ENCODE data around the gene ARHGAP45. TPM values are rescaled to one million over a fixed set of nuclear protein-coding genes. Genes with fewer than 3 reads are reported as not detected.
"Not testable (repeated sequence)": the region's sequence is repeated elsewhere in the genome, so short reads cannot be mapped to it uniquely, and the experiment has no call there.

Gene ARHGAP45
- total and polyA plus RNA-seq, 2 experiments from 2014 or later: 24.7 to 71.8 TPM

DNA sequence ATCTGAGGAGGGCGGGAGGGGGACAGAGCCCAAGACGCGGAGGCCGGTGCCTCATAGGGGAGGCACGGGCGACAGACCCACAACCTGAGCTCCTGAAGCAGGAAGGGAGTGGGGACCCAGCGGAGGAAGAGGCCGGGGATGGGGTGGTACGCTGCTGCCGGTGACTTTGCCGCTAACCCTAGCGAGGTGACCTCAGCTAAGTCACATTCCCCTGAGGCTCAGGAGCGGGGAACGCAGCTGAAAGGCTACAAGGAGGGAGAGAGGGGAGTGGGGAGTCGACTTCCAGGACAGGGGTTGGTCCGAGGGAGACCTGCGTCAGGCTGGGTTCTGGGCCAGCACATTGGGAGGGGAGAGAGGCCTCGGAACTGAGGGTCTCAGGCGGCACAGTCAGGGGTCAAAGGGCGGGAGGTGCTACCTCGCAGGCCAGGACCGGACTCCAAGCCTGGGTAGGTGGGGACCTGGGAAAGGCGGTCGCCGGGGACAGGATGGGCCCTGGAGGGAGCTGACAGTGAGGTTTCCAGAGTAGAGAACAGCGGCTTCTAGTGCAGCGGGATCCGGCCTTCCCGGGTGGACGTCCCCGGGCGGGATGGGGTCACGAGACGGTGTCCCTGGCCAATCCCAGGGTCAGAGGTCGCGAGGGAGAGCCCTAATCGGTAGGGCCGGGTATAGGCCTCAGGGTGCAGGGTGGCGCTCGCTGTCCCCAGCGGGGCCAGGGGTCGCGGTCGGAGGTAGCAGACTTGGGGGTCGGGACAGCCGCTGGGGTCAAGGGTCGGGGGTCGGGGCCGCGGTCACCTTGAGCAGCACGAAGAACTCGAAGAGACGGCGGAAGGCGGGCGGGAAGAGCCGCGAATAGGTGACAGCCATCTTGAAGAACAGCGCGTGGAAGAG is 46.7 kb upstream of the ARHGAP45 start:
- ATAC-seq: no peak
- Histone ChIP-seq H3K27ac (ENCODE audit: low read depth) (peak overlapping the region; percentile 39; the same call in 1 of the 2 replicates), H4K20me1 (replicated peaks; ENCODE audit: insufficient read depth) (peaks cover 15% of the 10 kb centered on the region)

GRCh38 chr19:1020868-1021425 is 46.0 kb upstream of the ARHGAP45 start, which contains the start of gene TMEM259:
Gene TMEM259 (minus strand): TSS chr19:1021123. CDS start chr19:1020996, 127 bp downstream.
- Mint-ChIP-seq H3K27ac (peak within 1 kb of the TSS; percentile 100), H3K9me3 (peaks cover 3% of the 10 kb centered on the region; the same call in 2 of the 3 replicates), H3K4me1 (peaks cover 24% of the 10 kb centered on the region), H3K27me3 (ENCODE audit: insufficient read depth, low read depth, poor library complexity) (peaks cover 18% of the 10 kb centered on the region), H3K36me3 (ENCODE audit: low read depth) (no peaks in the 10 kb centered on the region), H3K4me3 (peak within 1 kb of the TSS; percentile 94)
- no peak for TF ChIP-seq CTCF (conservative IDR thresholded peaks at IDR 0.05; ENCODE audit: low read depth in 2 of 2)
- TF ChIP-seq CREB1 (CRISPR knock-in tag; IDR thresholded peaks at IDR 0.05; ENCODE audit: low read depth): peak; percentile 64; the same call in 1 of the 2 replicates
- peak; percentile 76 for TF ChIP-seq POLR2AphosphoS5 (IDR thresholded peaks at IDR 0.05; ENCODE audit: low read depth)
- ATAC-seq (peak; percentile 54), DNase-seq (ENCODE audit: low spot score) (peak; percentile 98)
- peak within 1 kb of the TSS; percentile 87 for H3K4me2 ChIP-seq
- no peaks in the 10 kb centered on the region for H3K27me3 ChIP-seq (ENCODE audit: insufficient read depth)
- H3K36me3 ChIP-seq (ENCODE audit: insufficient read depth): no peaks in the 10 kb centered on the region
- H3K27ac ChIP-seq (ENCODE audit: low read depth): peak within 1 kb of the TSS; percentile 88
- peaks cover 15% of the 10 kb centered on the region; the same call in 1 of the 2 replicates for H3F3A ChIP-seq (replicated peaks; ENCODE audit: low read depth)
- H2AFZ ChIP-seq: no peak within 1 kb of the TSS
- peaks cover 49% of the 10 kb centered on the region for H3K79me2 ChIP-seq (replicated peaks; ENCODE audit: insufficient read depth)
- H3K4me1 ChIP-seq (ENCODE audit: insufficient read depth): peaks cover 12% of the 10 kb centered on the region; the same call in 1 of the 2 replicates
- H3K9me2 ChIP-seq (ENCODE audit: insufficient read depth): no peaks in the 10 kb centered on the region
- peak within 1 kb of the TSS; percentile 91 for H3K4me3 ChIP-seq
- peaks cover 15% of the 10 kb centered on the region for H4K20me1 ChIP-seq (replicated peaks; ENCODE audit: insufficient read depth)

More for the DNA sequence above, 46.7 kb upstream of the ARHGAP45 start:
- H3K79me2 ChIP-seq (replicated peaks; ENCODE audit: insufficient read depth): peaks cover 56% of the 10 kb centered on the region
- H3K4me3 ChIP-seq: peak overlapping the region; percentile 91
- H3K9me2 ChIP-seq (ENCODE audit: insufficient read depth): no peaks in the 10 kb centered on the region
- H3K27ac Mint-ChIP-seq: peak overlapping the region; percentile 88
- peaks cover 14% of the 10 kb centered on the region; the same call in 1 of the 2 replicates for H3F3A ChIP-seq (replicated peaks; ENCODE audit: low read depth)
- peak; percentile 33 for DNase-seq (ENCODE audit: low spot score)
- no peaks in the 10 kb centered on the region for H3K36me3 Mint-ChIP-seq (ENCODE audit: low read depth)
- peaks cover 3% of the 10 kb centered on the region; the same call in 2 of the 3 replicates for H3K9me3 Mint-ChIP-seq
- H3K27me3 ChIP-seq (ENCODE audit: insufficient read depth): no peaks in the 10 kb centered on the region
- H3K4me3 Mint-ChIP-seq: peak overlapping the region; percentile 94
- peaks cover 8% of the 10 kb centered on the region; the same call in 1 of the 2 replicates for H3K4me1 ChIP-seq (ENCODE audit: insufficient read depth)
- H3K36me3 ChIP-seq (ENCODE audit: insufficient read depth): no peaks in the 10 kb centered on the region
- peak overlapping the region; percentile 87 for H3K4me2 ChIP-seq
- H3K4me1 Mint-ChIP-seq: peaks cover 28% of the 10 kb centered on the region
- no peak overlapping the region for H2AFZ ChIP-seq
- H3K27me3 Mint-ChIP-seq (ENCODE audit: insufficient read depth, low read depth, poor library complexity): peaks cover 18% of the 10 kb centered on the region
- TF ChIP-seq STAT1 (IDR thresholded peaks at IDR 0.05; ENCODE audit: unreplicated experiment) (no peak), NANOG (IDR thresholded peaks at IDR 0.05; ENCODE audit: borderline replicate concordance) (no peak), EZH2 (IDR thresholded peaks at IDR 0.05; ENCODE audit: low read depth, unreplicated experiment) (no peak), JUNB (IDR thresholded peaks at IDR 0.05; ENCODE audit: unreplicated experiment) (no peak), CREB1 (CRISPR knock-in tag; IDR thresholded peaks at IDR 0.05; ENCODE audit: low read depth) (no peak), ZNF331 (CRISPR knock-in tag; IDR thresholded peaks at IDR 0.05; ENCODE audit: low read depth) (no peak), ZNF114 (CRISPR knock-in tag; IDR thresholded peaks at IDR 0.05) (no peak), CTCF (conservative IDR thresholded peaks at IDR 0.05; ENCODE audit: low read depth in 2 of 2) (no peak), EZH2phosphoT487 (IDR thresholded peaks at IDR 0.05; ENCODE audit: unreplicated experiment) (no peak)

DNA sequence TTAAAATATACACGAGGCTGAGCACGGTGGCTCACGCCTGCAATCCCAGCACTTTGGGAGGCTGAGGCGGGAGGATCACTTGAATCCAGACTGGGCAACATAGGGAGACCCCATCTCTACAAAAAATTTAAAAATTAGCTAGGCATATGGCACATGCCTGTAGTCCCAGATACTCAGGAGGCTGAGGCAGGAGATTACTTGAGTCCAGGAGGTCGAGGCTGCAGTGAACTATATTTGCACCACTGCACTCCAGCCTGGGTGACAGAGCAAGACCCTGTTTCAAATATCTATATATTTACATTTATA is 43.1 kb upstream of the ARHGAP45 start:
- H3K27me3 Mint-ChIP-seq (ENCODE audit: insufficient read depth, low read depth, poor library complexity): peaks cover 26% of the 10 kb centered on the region
- H3K9me3 Mint-ChIP-seq; H2AFZ ChIP-seq; ATAC-seq; H3K4me1 Mint-ChIP-seq; H3K4me2 ChIP-seq; H3K36me3 ChIP-seq (ENCODE audit: insufficient read depth); H3K36me3 Mint-ChIP-seq (ENCODE audit: low read depth); H3K27me3 ChIP-seq (ENCODE audit: insufficient read depth); H3K27ac Mint-ChIP-seq; H4K20me1 ChIP-seq (replicated peaks; ENCODE audit: insufficient read depth); H3K27ac ChIP-seq (ENCODE audit: low read depth); H3K4me1 ChIP-seq (ENCODE audit: insufficient read depth); H3K9me2 ChIP-seq (ENCODE audit: insufficient read depth); H3K4me3 ChIP-seq; DNase-seq (ENCODE audit: low spot score); H3K4me3 Mint-ChIP-seq: not testable (repeated sequence)
- Histone ChIP-seq H3K79me2 (replicated peaks; ENCODE audit: insufficient read depth) (peaks cover 42% of the 10 kb centered on the region), H3F3A (replicated peaks; ENCODE audit: low read depth) (peaks cover 18% of the 10 kb centered on the region; the same call in 1 of the 2 replicates)
